ENCODE results near the gene ARHGEF19.

ARHGEF19 gene

GRCh38 chr1:16243936-16244649 lies 31.6 kb upstream of the ARHGEF19 start:
- ATAC-seq = peak; percentile 83
- no peak for TF ChIP-seq ZNF565 (CRISPR knock-in tag; conservative IDR thresholded peaks at IDR 0.05; ENCODE audit: low read depth)
- TF ChIP-seq ISL1 (CRISPR knock-in tag; IDR thresholded peaks at IDR 0.05) = no peak
- no peak for TF ChIP-seq GLIS3 (CRISPR knock-in tag; IDR thresholded peaks at IDR 0.05)
- no peak for TF ChIP-seq TCF4 (CRISPR knock-in tag; IDR thresholded peaks at IDR 0.05; ENCODE audit: borderline replicate concordance)
- no peak for TF ChIP-seq RARB (CRISPR knock-in tag; IDR thresholded peaks at IDR 0.05)

- no peak for ATAC-seq
- no peak for TF ChIP-seq CREB5 (CRISPR knock-in tag; IDR thresholded peaks at IDR 0.05; ENCODE audit: low read depth)
- no peak for TF ChIP-seq GLIS3 (CRISPR knock-in tag; IDR thresholded peaks at IDR 0.05)
- TF ChIP-seq ZFP30 (CRISPR knock-in tag; IDR thresholded peaks at IDR 0.05) = no peak
- TF ChIP-seq ISL1 (CRISPR knock-in tag; IDR thresholded peaks at IDR 0.05) = no peak
- no peak for TF ChIP-seq CSDC2 (CRISPR knock-in tag; IDR thresholded peaks at IDR 0.05)
- TF ChIP-seq OSR1 (CRISPR knock-in tag; IDR thresholded peaks at IDR 0.05) = no peak
- no peak for TF ChIP-seq ZNF70 (CRISPR knock-in tag; IDR thresholded peaks at IDR 0.05)
- TF ChIP-seq ZNF565 (CRISPR knock-in tag; conservative IDR thresholded peaks at IDR 0.05; ENCODE audit: low read depth) = no peak
- TF ChIP-seq ARNTL (CRISPR knock-in tag; IDR thresholded peaks at IDR 0.05; ENCODE audit: borderline replicate concordance, low read depth) = no peak
- no peak for TF ChIP-seq POU6F1 (CRISPR knock-in tag; IDR thresholded peaks at IDR 0.05; ENCODE audit: borderline replicate concordance, low read depth)
- TF ChIP-seq ZC3H10 (CRISPR knock-in tag; IDR thresholded peaks at IDR 0.05) = no peak
- TF ChIP-seq SNAI2 (CRISPR knock-in tag; IDR thresholded peaks at IDR 0.05) = no peak
- TF ChIP-seq TOX (CRISPR knock-in tag; IDR thresholded peaks at IDR 0.05; ENCODE audit: borderline replicate concordance) = no peak
- no peak for TF ChIP-seq CSRNP3 (CRISPR knock-in tag; IDR thresholded peaks at IDR 0.05)
- no peak for TF ChIP-seq TCF4 (CRISPR knock-in tag; IDR thresholded peaks at IDR 0.05; ENCODE audit: borderline replicate concordance)
- no peak for TF ChIP-seq ESRRG (CRISPR knock-in tag; IDR thresholded peaks at IDR 0.05)
- TF ChIP-seq PATZ1 (CRISPR knock-in tag; IDR thresholded peaks at IDR 0.05; ENCODE audit: borderline replicate concordance) = no peak
- TF ChIP-seq TSHZ2 (CRISPR knock-in tag; IDR thresholded peaks at IDR 0.05) = no peak
- no peak for TF ChIP-seq ZFP3 (CRISPR knock-in tag; IDR thresholded peaks at IDR 0.05)
These were observed 30.8 kb upstream of the ARHGEF19 start for GRCh38 chr1:16243215-16243610.

- no peak for ATAC-seq
- TF ChIP-seq ZFP3 (CRISPR knock-in tag; IDR thresholded peaks at IDR 0.05) = no peak
- no peak for TF ChIP-seq ZFP30 (CRISPR knock-in tag; IDR thresholded peaks at IDR 0.05)
- no peak for TF ChIP-seq BACH2 (CRISPR knock-in tag; IDR thresholded peaks at IDR 0.05; ENCODE audit: borderline replicate concordance)
- TF ChIP-seq GLIS3 (CRISPR knock-in tag; IDR thresholded peaks at IDR 0.05) = no peak
- TF ChIP-seq CSDC2 (CRISPR knock-in tag; IDR thresholded peaks at IDR 0.05) = no peak
- TF ChIP-seq ZNF8 (CRISPR knock-in tag; IDR thresholded peaks at IDR 0.05) = no peak
- TF ChIP-seq ZNF70 (CRISPR knock-in tag; IDR thresholded peaks at IDR 0.05) = no peak
- no peak for TF ChIP-seq RARB (CRISPR knock-in tag; IDR thresholded peaks at IDR 0.05)
- TF ChIP-seq PATZ1 (CRISPR knock-in tag; IDR thresholded peaks at IDR 0.05; ENCODE audit: borderline replicate concordance) = no peak
- no peak for TF ChIP-seq POU6F1 (CRISPR knock-in tag; IDR thresholded peaks at IDR 0.05; ENCODE audit: borderline replicate concordance, low read depth)
- no peak for TF ChIP-seq ESRRG (CRISPR knock-in tag; IDR thresholded peaks at IDR 0.05)
- TF ChIP-seq SNAI2 (CRISPR knock-in tag; IDR thresholded peaks at IDR 0.05) = no peak
- no peak for TF ChIP-seq TCF4 (CRISPR knock-in tag; IDR thresholded peaks at IDR 0.05; ENCODE audit: borderline replicate concordance)
- no peak for TF ChIP-seq TOX (CRISPR knock-in tag; IDR thresholded peaks at IDR 0.05; ENCODE audit: borderline replicate concordance)
- no peak for TF ChIP-seq ZNF565 (CRISPR knock-in tag; conservative IDR thresholded peaks at IDR 0.05; ENCODE audit: low read depth)
- TF ChIP-seq ARNTL (CRISPR knock-in tag; IDR thresholded peaks at IDR 0.05; ENCODE audit: borderline replicate concordance, low read depth) = no peak
These were observed 30.2 kb upstream of the ARHGEF19 start for GRCh38 chr1:16242556-16243214.
